ENCODE data around the gene CAPZA2. TPM values are rescaled to one million over a fixed set of nuclear protein-coding genes. Genes with fewer than 3 reads are reported as not detected.
A peak's percentile ranks its signal among the peaks of the same experiment; 100 is the strongest.

CAPZA2 gene
- total and polyA plus RNA-seq, 9 of the 15 experiments (the other 6 are each of a cell fraction or from before 2014, with no cell fraction given): 67.0 to 524 (median 176) TPM

GRCh38 chr7:116949941-116950801 is 87.8 kb downstream of the CAPZA2 start (continued):
- TF ChIP-seq ZBTB43 (CRISPR knock-in tag; IDR thresholded peaks at IDR 0.05): no peak
- TF ChIP-seq ZBTB8A (IDR thresholded peaks at IDR 0.05; ENCODE audit: partially characterized antibody): peak; percentile 81
- TF ChIP-seq POU5F1 (IDR thresholded peaks at IDR 0.05; ENCODE audit: borderline replicate concordance, low read depth, low read length, partially characterized antibody): no peak
- TF ChIP-seq COPS2 (conservative IDR thresholded peaks at IDR 0.05): no peak
- no peak for TF ChIP-seq PREB (CRISPR knock-in tag; IDR thresholded peaks at IDR 0.05)
- peak; percentile 78 for TF ChIP-seq PML (IDR thresholded peaks at IDR 0.05; ENCODE audit: low read length)
- TF ChIP-seq NFYB (IDR thresholded peaks at IDR 0.05; ENCODE audit: extremely low read depth, insufficient read length): no peak
- TF ChIP-seq PHF8 (IDR thresholded peaks at IDR 0.05; ENCODE audit: borderline replicate concordance, low read length): no peak
- TF ChIP-seq ZNF175 (CRISPR knock-in tag; IDR thresholded peaks at IDR 0.05; ENCODE audit: low read depth): no peak; the same call in 1 of the 2 replicates
- TF ChIP-seq HEY1 (CRISPR knock-in tag; IDR thresholded peaks at IDR 0.05; ENCODE audit: borderline replicate concordance): no peak
- no peak for TF ChIP-seq RREB1 (CRISPR knock-in tag; IDR thresholded peaks at IDR 0.05)
- peak; percentile 87 for TF ChIP-seq ZNF280A (IDR thresholded peaks at IDR 0.05; ENCODE audit: low read depth, partially characterized antibody)
- peak; percentile 94 for TF ChIP-seq JUN (IDR thresholded peaks at IDR 0.05; ENCODE audit: borderline replicate concordance, low read depth, low read length)
- 0 out of 2 replicates have a peak, but pooled peaks have one; percentile 41 for TF ChIP-seq JUN (CRISPR knock-in tag; IDR thresholded peaks at IDR 0.05; ENCODE audit: borderline replicate concordance)
- TF ChIP-seq KDM1A (IDR thresholded peaks at IDR 0.05): peak; percentile 95 to 96
- TF ChIP-seq MAZ (CRISPR knock-in tag; conservative IDR thresholded peaks at IDR 0.05 in 1 of 2, IDR thresholded peaks at IDR 0.05 in 1 of 2): peak; percentile 77 to 81
- TF ChIP-seq HNRNPUL1 (IDR thresholded peaks at IDR 0.05; ENCODE audit: low read length): no peak

All from K562 (cell line).